Peyer's patch (tissue), 4 donors: Measurements from ENCODE around the gene NR1H4. TPM values are rescaled to one million over a fixed set of nuclear protein-coding genes. Genes with fewer than 3 reads are reported as not detected.
A peak's percentile ranks its signal among the peaks of the same experiment; 100 is the strongest.
"Not testable (repeated sequence)": the region's sequence is repeated elsewhere in the genome, so short reads cannot be mapped to it uniquely, and the experiment has no call there.

Experiments used
- DNase-seq, 3 donors: peaks; one replicate each; pipeline ENCODE4 v3.0.0-alpha.2; 2017 to 2019
- H3K27ac ChIP-seq, 4 donors: fragments of 200-600 bp; sonication (generic); one replicate each; pipeline ENCODE4 v1.5.1; 2016 to 2019
- H3K27me3 ChIP-seq, 2 donors: fragments of 200-600 bp; sonication (generic); one replicate each; pipeline ENCODE4 v1.5.1; 2019
- H3K36me3 ChIP-seq, 3 donors: fragments of 200-600 bp; sonication (generic); one replicate each; pipeline ENCODE4 v1.5.1; 2016 to 2019
- H3K4me1 ChIP-seq, 4 donors: fragments of 200-600 bp; sonication (generic); one replicate each; pipeline ENCODE4 v1.5.1; 2016 to 2019
- H3K4me3 ChIP-seq, 4 donors: fragments of 200-600 bp; sonication (generic); 1 replicate in 3 of 4; 2 replicates in 1 of 4; pipeline ENCODE4 v1.5.1; 2016 to 2019; ENCODE audit warnings: mild to moderate bottlenecking in 1 of 4
- H3K9me3 ChIP-seq, 4 donors: fragments of 200-600 bp; sonication (generic); one replicate each; pipeline ENCODE4 v1.5.1; 2016 to 2019; ENCODE audit warnings: mild to moderate bottlenecking in 1 of 4
- POLR2A ChIP-seq, 2 donors: fragments of 450-650 bp; IDR thresholded peaks; one replicate each; pipeline ENCODE4 v1.5.1; 2017; ENCODE audit warnings: antibody characterized with exemption in 2 of 2, mild to moderate bottlenecking in 2 of 2, moderate library complexity in 2 of 2
- total RNA-seq, 4 donors: library from RNA; depleted of rRNA; stranded (reverse); fragments of >200 nt; gene quantifications; one replicate each; pipeline ENCODE4 v1.1.0, GENCODE V29; 2016
- TF ChIP-seq, protein P1 (sequence below), 6 experiments: fragments of 450-650 bp in 4 of 6; fragments of 200-600 bp in 2 of 6; sonication (generic) in 1 of 6; IDR thresholded peaks; one replicate each; pipeline ENCODE4 v1.5.1; 2017 to 2019; ENCODE audit warnings: antibody characterized with exemption in 6 of 6, mild to moderate bottlenecking in 3 of 6, moderate library complexity in 1 of 6

The NR1H4 gene
- 100 to 1,000 TPM in 3 of 4 donors, 10 to 100 TPM in 1; 75.1 to 316 (median 227) TPM for total RNA-seq

DNA sequence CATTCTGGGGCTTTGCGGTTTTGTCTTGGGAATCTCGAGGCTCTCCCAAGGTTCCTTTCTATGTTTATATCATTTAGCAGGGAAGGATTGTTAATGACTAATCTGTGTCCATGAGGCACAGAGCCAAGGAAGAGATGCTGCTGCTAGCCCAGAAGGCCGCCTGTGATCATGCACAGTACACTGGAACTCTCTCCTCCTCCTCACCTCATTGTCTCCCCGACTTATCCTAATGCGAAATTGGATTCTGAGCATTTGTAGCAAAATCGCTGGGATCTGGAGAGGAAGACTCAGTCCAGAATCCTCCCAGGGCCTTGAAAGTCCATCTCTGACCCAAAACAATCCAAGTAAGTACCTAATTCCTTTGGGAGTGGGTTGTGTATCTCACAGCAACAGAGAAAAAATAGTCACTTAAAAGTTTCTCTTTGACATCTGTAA, at the start of gene NR1H4:
Gene NR1H4, plus strand, starts transcription at position 151 of the 435 bp plus-strand sequence. CDS start 19,458 bp downstream, outside the sequence.
- Histone ChIP-seq H3K36me3 (no peaks in the 10 kb centered on the region), H3K27ac (peak within 1 kb of the TSS in 3 of 4 donors; percentile 48 to 82 (median 65)), H3K4me1 (peaks cover 0 to 10% (median 0%) of the 10 kb centered on the region in 4 donors), H3K4me3 (peak within 1 kb of the TSS in 3 of 4 donors; percentile 10 to 51 (median 43)), H3K9me3 (no peaks in the 10 kb centered on the region), H3K27me3 (no peaks in the 10 kb centered on the region)
- peak; percentile 50 to 85 for TF ChIP-seq POLR2A (IDR thresholded peaks at IDR 0.05)
- TF ChIP-seq, protein P1, sequence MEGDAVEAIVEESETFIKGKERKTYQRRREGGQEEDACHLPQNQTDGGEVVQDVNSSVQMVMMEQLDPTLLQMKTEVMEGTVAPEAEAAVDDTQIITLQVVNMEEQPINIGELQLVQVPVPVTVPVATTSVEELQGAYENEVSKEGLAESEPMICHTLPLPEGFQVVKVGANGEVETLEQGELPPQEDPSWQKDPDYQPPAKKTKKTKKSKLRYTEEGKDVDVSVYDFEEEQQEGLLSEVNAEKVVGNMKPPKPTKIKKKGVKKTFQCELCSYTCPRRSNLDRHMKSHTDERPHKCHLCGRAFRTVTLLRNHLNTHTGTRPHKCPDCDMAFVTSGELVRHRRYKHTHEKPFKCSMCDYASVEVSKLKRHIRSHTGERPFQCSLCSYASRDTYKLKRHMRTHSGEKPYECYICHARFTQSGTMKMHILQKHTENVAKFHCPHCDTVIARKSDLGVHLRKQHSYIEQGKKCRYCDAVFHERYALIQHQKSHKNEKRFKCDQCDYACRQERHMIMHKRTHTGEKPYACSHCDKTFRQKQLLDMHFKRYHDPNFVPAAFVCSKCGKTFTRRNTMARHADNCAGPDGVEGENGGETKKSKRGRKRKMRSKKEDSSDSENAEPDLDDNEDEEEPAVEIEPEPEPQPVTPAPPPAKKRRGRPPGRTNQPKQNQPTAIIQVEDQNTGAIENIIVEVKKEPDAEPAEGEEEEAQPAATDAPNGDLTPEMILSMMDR (IDR thresholded peaks at IDR 0.05), result no peak
- DNase-seq, result peak in 1 of 3 donors; percentile 74

DNA sequence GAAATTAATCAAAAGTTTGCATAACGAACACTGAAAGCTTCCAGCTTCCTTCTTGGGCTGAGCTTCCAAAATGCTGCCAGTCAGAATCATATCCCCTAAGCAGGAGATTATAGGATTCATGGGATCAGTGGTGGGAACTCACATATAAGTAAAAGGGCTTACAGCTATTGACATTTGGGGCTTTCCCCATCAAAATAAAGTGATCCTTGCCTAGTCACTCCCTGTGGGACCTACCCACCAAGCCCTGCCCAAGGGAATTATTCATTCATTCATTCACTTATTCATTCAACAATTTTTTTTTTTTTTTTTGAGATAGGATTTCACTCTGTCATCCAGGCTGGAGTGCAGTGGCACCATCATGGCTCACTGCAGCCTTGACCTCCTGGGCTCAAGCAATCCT, 47.5 kb upstream of the NR1H4 start:
- Histone ChIP-seq H3K27ac (no peak overlapping the region), H3K4me3 (no peak overlapping the region), H3K4me1 (no peaks in the 10 kb centered on the region), H3K9me3 (no peaks in the 10 kb centered on the region), H3K36me3 (no peaks in the 10 kb centered on the region), H3K27me3 (no peaks in the 10 kb centered on the region)
- no peak for DNase-seq
- no peak for TF ChIP-seq POLR2A (IDR thresholded peaks at IDR 0.05)
- TF ChIP-seq, protein P1 (IDR thresholded peaks at IDR 0.05), result no peak

DNA sequence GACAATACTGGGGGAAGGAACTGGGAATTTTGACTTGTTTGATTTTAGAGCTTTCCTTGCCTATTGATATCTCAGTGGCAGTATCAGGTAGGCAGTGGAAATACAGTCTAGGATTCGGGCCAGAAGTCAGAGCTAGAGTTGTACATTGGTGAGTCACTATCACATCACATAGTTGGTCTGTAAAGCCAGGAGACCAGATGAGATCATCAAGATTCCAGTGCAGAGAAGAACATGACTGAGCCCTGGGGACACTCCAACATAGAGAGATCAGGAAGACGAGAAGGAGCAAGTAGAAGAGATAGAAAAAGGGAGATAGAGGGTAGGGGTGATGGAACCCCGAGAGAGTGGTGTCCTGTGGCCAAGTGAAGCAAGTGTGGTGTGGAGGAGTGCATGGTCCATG, 46.6 kb upstream of the NR1H4 start:
- DNase-seq, result peak in 1 of 3 donors; percentile 49
- no peak for TF ChIP-seq POLR2A (IDR thresholded peaks at IDR 0.05)
- TF ChIP-seq, protein P1 (IDR thresholded peaks at IDR 0.05), result peak in 1 of 6 experiments; percentile 14
- no peaks in the 10 kb centered on the region for H3K36me3 ChIP-seq
- peak overlapping the region in 2 of 4 donors; percentile 13 to 59 for H3K27ac ChIP-seq
- no peaks in the 10 kb centered on the region for H3K27me3 ChIP-seq
- H3K4me3 ChIP-seq, result no peak overlapping the region
- H3K9me3 ChIP-seq, result no peaks in the 10 kb centered on the region
- no peaks in the 10 kb centered on the region for H3K4me1 ChIP-seq

DNA sequence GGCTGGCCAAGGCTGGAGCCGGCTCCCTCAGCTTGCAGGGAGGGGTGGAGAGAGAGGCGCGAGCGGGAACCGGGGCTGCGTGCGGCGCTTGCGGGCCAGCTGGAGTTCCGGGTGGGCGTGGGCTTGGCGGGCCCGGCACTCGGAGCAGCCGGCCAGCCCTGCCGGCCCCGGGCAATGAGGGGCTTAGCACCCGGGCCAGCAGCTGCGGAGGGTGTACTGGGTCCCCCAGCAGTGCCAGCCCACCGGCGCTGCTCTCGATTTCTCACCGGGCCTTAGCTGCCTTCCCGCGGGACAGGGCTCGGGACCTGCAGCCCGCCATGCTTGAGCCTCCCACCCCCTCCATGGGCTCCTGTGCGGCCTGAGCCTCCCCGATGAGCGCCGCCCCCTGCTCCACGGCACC, 43.4 kb upstream of the NR1H4 start:
- not testable (repeated sequence) for H3K4me3 ChIP-seq, H3K9me3 ChIP-seq, H3K36me3 ChIP-seq, H3K27me3 ChIP-seq, H3K4me1 ChIP-seq, DNase-seq, H3K27ac ChIP-seq

- no peak for TF ChIP-seq POLR2A (IDR thresholded peaks at IDR 0.05)
- TF ChIP-seq, protein P1 (IDR thresholded peaks at IDR 0.05), result no peak
- no peak for DNase-seq
- Histone ChIP-seq H3K4me1 (peaks cover 0 to 11% (median 0%) of the 10 kb centered on the region in 4 donors), H3K4me3 (no peak overlapping the region), H3K27me3 (no peaks in the 10 kb centered on the region), H3K27ac (no peak overlapping the region), H3K36me3 (no peaks in the 10 kb centered on the region), H3K9me3 (no peaks in the 10 kb centered on the region)
Observed at GRCh38 chr12:100433701-100434100, 40.0 kb upstream of the NR1H4 start.

DNA sequence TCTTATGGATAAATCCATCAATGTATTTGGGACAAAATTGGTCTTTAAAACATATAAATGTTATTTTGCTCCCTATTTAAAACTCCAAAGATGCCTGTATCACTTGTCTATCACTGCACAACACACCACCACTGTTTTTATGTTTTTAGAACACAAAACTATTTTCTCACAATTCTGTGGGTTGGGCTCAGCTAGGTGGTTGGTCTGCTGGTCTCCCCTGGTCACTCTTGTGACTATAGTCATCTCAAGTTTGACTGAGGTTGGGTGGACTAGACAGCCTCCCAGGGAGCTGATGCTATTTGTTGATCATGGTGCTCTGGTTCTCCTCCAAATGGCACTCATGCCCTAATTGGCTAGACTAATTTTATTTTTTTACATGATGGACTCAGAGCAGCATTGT, 39.5 kb upstream of the NR1H4 start:
- no peak overlapping the region for H3K4me3 ChIP-seq
- peaks cover 0 to 11% (median 0%) of the 10 kb centered on the region in 4 donors for H3K4me1 ChIP-seq
- TF ChIP-seq, protein P1 (IDR thresholded peaks at IDR 0.05), result no peak
- TF ChIP-seq POLR2A (IDR thresholded peaks at IDR 0.05), result no peak
- no peaks in the 10 kb centered on the region for H3K9me3 ChIP-seq
- H3K27ac ChIP-seq, result no peak overlapping the region
- no peak for DNase-seq
- H3K36me3 ChIP-seq, result no peaks in the 10 kb centered on the region
- no peaks in the 10 kb centered on the region for H3K27me3 ChIP-seq
